ENCODE data around the gene SNX20. TPM values are rescaled to one million over a fixed set of nuclear protein-coding genes. Genes with fewer than 3 reads are reported as not detected.

The SNX20 gene
- total RNA-seq, 1 donor, result 48.5 TPM

DNA sequence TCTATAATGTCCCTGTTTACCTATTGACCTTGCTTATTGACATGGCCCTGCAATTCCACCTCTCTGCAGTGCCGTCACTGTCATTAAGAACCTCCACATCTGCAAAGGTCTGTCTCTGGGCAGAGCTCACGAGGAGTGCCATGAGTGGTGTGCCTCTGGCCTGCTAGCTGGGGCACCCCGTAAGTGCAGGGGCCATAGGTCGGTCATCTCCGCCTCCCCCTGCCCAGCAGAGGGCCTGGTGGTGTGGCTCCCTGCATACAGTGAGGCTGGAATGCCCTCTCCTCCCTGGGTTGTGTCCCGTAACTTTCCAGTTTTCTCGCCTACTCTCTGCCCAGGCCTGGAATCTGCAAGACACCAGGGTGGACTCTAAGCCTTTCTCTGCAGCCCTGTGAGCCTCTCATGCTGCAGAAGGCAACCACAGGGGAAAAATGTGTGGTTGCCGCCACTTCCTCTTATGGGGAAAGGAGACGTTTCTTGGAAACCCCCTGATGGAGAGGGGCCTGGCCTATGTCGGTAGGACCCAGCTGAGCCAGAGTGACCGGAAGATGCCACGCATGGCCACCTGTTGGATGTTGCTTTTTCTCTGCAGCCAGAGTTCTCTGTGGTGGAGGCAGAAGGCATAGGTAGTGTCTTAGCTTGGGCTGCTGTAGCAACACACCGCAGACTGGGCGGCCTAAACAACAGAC is 2.7 kb upstream of the SNX20 start:
- peak in 2 of 3 donors; percentile 88 to 93 for DNase-seq (ENCODE audit: low read depth in 2 of 3, low spot score in 2 of 3)

DNA sequence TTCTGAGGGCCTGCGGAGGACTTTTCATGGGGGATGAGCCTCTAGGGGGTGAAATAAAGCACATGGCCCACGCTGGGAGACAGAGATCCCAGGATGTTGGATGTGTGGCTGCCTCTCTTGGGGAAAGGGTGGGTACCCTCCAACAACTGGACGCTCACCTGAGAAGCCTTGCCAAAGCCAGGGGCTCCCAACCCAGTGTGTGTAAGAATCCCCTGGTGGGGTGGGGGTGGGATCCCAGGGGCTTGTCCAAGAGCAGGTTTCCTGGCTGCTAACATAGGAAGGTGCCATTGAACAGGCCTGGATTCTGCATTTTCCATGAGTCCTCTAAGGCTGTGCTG is 587 bp downstream of the SNX20 start:
- no peak for DNase-seq (ENCODE audit: low read depth in 2 of 3, low spot score in 2 of 3)

DNA sequence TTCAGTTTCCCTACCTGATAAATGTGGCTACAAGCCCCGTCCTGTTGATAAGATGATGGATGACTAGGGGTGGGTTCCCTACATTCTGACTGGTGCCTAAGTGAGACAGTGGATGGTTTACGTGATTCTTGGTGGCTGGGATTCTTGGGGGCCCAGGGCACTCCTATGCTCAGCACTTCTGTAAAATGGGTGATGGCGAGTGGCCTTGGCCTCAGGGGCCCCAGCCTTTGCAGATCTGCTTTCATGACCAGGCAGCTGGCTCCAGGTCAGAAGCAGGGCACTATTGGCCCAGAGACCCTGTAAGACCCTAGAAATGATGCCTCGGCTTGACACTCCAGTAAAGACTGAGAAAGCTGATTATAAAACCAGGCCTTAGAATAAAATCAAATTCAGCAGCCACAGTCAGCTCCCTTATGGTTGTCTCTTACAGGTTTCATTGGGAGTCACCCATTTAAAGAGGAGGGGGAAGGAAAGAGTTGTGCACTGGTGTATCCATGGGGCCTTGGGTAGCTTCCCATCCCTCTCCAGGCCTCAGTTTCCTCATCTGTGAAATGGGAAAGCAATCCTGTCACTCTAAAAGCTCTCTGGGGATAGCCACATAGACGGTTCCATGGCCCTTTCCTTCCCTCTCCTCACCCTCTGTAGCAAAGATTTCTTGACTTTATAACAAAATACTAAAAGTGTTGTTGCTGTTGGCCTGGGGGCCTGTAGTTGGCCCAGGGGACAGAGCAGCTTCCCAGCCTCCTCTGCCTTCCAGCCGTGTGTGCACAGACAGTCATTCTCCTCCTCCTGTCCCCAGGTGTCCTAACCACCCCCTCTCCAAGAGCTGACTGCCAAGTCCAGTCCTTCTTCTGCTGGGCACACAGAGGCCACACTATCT is 1.2 kb downstream of the SNX20 start:
- no peak for DNase-seq (ENCODE audit: low read depth in 2 of 3, low spot score in 2 of 3)

DNA sequence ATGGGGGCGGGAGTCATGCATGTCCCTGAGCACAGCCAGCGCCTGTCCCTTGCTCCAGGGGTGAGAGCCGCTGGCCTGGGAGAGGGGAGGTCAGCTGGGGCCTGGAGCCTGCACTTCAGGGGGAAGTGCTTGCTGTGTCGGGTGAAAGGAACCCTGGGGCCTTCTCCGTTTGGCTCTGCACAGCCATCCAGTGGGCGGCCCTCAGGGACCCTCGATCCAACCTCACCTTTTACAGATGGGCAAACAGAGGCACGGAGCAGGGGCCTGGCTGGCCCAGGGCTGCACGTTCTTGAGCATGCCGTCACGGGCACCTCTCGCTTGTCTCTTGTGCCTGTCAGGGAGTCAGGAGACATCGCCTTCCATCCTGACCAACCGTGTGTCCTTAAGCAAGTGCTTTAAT is 1.8 kb downstream of the SNX20 start:
- no peak for DNase-seq (ENCODE audit: low read depth in 2 of 3, low spot score in 2 of 3)

DNA sequence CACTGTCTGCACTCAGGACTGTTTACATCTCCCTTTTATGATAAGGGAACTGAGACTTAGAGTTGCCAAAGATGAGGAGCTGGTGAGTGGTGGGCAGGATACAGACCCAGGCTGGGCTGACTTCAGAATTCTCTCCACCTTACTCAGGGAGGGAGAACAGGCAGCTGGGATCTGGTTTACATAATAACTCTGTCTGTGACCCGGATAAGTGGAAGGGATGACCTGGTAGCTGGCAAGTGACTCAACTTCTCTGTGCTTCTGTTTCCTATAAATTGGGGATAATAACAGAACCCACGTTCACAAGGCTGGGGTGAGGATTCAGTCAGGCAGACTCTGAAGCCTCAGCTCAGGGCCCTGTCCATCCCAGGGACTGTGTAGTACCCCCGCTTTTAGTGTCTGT is 2.6 kb downstream of the SNX20 start:
- DNase-seq (ENCODE audit: low read depth in 2 of 3, low spot score in 2 of 3), result no peak

DNA sequence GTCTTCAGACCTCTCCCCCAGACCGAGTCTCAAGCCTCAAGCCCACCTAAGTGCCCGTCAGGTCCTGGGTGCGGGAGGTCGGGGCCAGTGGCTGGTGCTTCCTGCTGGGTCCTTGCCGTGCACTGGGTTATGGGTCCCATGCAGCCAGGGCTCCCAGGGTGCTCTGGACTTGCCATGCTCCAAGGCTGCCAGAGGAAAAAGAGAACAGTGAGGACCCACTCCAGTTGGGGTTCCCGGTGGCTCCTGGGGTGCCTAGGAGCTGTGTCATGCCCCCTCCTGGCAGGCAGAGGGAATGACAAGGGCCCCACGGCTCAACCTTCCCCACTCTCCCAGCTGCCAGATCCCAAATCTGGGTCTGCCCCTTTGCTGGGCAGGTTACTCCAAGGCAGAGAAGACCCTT is 3.8 kb downstream of the SNX20 start:
- no peak for DNase-seq (ENCODE audit: low read depth in 2 of 3, low spot score in 2 of 3)

DNA sequence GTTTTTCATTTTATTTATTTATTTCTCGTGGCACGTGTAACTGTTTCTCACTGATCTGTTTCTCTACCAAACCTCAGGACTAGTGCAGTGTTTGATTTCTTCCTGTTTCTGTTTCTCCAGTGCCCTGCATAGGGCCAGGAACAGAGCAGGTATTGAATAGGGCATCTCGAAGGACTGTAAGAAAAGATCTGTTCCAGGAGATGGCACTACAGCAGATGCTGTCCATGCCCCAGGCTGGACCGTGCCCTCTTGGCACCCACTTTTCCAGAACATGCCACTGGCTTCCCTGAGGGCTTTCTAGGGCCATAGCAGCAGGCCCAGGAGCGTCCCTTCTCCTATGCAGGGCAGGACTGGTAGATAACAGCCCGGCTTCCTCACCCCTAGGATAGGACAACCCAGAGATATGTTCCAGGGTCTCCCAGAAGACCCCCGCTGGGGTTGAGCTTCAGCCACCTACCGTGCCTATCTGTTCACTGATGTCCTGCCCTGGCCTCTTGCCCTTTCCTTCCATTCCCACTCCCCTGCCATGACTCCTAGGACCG is 4.4 kb downstream of the SNX20 start:
- no peak for DNase-seq (ENCODE audit: low read depth in 2 of 3, low spot score in 2 of 3)

DNA sequence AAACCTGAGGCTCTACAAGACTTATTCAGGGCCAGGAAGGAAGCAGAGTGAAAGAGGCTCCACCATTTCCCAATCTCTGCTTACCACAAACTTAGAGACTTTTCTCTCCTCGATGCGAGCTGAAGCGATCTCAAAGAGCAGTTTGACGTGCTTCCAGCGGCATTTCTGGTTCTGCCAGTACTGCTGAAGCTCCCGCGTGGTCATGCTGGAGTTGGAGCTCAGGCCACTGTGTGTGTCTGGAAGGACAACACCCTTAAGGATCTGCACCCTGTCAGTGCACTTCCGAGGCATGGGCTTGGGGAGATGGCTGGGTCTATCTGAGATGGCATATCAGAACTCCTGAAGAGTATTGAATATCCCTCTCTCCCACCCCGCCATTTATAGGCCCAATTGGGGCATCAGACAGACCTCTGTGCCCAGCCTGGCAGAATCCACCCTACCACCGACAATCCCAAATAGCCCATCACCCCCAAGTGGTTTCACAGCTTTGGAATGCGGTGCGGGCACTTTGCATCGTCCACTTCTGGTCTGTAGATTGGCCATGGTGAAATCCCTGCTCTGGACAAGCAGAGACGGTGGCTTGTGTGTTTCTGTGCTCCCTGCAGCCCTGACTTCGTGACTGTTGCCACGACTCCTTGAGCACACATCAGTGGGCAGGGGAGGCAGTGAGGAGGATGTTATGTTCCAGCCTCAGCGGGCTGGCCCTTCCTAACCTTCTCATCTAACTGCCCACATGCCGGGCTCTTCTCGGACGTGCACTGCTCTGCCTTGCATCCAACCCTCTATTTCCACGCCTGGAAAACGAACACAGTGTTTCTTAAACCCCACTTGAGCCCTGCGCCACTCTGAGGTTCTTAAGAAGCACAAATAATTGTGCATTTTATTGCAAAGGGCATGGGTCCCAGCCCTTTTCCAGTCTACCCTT is 5.2 kb downstream of the SNX20 start:
- DNase-seq (ENCODE audit: low read depth in 2 of 3, low spot score in 2 of 3), result no peak

DNA sequence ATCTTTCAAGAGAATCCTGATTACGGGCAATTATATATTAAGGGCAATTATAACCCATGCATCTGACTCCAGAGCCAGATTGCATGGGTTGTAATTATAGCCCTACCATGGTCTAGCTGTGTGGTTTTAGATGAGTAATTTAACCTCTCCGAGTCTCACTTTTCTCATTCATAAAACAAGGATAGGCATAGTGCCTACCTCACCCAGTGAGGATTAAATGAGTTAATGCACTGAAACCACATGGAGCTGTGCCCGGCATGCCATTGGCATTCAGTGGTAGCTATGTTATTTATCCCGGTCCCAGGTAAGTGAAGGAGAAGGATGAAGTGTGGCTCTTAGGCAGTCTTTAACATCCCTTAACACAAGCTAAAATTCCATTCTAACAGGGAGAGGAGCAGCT is 6.3 kb downstream of the SNX20 start:
- DNase-seq (ENCODE audit: low read depth in 2 of 3, low spot score in 2 of 3), result no peak

DNA sequence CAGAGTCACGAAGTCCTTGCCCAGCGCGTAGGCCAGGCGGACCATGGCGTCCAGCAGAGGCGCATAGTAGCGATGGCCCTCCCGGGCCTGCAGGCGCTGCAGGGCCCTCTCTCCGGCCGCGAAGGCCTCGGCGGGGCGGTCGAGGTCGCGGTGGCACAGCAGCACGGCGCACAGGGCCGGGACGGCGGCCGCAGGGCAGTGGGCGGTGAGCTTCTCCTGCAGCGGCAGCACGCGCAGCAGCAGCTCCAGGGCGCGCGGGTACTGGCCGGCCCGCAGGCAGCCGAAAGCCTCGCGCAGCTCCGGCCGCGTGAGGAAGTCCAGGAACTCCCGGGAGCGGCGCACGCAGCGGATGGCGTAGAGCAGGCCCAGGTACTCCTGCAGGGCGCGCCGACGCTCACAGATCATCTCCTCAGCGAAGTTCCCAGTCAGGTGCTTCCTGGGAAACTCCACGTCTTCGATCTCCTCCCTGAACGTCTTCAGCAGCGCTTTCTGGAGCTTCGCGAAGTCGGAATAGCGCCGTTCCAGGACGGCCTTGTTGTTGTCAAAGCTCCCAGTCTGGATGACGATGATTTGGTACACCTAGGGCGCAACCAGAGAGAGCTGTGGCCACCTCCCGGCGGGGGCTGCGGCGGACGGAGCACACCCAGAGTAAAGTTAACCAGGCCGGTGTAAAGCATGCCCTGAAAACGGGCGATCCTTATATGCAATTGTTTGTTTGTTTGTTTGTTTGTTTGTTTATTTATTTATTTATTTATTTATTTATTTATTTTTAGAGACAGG is 7.4 kb downstream of the SNX20 start:
- no peak for DNase-seq (ENCODE audit: low read depth in 2 of 3, low spot score in 2 of 3)

DNA sequence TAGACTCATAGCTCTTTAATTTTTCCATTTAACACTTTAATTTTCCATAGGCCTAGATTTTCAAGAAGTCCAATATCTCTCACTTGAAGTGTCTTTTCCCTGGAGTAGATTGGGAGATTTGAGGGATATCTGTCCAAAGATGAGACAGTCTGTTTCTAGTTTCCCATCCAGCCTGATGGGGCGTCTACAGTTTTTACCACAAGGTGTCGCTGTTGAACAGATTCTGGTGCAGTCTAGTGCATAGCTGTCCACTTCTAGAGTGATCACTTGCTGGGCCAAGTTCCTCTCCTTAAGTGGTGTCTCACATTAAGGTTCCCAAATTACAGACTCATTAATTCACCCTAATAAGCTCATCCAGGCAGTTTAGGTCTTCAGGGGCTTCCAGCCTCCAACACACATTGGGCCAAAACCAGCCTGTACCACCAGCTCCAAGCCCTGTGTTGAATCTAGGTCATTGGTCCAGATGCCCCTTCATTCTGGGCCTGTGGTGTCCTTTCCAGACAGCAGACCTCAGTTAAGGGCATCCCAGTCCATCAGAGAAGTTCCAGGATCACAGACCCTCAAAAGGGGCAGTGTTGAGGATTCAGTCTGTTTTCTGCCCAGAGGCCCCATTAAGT is 9.4 kb downstream of the SNX20 start:
- peak in 1 of 3 donors; percentile 72 for DNase-seq (ENCODE audit: low read depth in 2 of 3, low spot score in 2 of 3)

DNA sequence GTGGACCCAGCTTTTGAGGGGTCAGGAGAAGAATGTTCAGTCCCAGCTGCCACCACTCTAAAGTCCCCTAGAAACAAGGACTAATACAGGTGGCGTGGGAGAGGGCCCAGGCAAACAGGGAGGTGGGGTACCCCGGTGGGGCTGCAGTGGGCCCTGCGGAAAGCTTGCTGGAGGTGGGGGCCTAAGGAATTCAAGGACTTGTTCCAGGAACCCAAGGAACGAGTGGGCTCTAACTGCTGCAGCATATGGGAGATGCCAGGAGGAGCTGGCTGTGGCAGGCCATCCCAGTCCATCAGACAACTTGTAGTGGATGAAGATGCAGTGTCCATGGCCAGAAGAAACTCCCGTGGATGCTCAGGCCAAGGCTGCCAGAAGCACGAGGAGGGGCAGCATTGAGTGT is 10.6 kb downstream of the SNX20 start:
- no peak for DNase-seq (ENCODE audit: low read depth in 2 of 3, low spot score in 2 of 3)

DNA sequence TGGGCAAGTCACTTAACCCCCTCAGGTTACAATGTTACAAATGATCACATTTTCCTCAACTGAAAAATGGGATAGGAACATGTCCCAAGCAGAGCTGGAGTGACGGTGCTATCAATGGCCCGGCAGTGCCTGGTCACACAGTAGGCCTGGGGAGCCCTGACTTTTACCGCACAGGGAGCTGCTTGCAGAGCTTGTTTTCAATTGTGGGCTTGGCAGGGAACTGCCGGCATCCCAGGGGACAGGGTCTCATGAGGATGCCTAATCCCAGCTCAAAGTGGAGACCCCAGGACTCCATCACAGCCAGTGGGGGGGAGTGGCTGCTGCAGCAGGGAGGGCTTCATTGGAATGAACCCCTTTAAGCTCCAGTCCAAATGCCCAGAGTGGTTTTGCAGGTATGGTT is 11.4 kb downstream of the SNX20 start:
- no peak for DNase-seq (ENCODE audit: low read depth in 2 of 3, low spot score in 2 of 3)

DNA sequence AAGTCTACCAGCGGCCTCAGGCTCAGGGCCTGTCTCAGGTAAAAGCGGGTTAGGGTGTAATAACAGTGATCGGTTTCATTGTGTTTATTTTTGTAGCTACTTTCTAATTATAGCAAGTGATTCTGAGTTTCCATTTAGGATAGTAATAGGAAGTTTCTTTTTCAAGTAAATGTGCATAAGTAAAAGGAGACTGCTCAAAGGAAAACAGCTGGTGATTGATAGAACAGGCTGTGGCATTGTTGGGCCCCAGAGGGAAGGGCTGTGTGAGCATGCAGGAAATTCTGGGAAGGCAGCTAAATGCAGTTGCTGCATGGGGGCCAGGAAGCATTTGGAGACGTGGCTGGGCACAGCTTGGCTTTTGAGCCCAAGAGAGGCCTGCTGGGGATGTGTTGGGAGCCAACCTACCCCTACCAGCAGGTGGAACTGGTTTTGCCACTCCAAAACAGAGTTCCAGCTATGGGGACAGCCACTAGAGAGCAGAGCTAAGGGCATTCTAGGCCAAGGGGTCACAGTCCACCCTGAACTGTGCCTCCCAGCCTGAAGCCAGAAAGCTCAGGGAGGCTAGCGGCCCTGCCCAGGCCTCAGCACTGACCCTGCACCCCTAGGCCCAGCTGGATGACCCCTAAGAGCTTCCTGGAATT is 12.6 kb downstream of the SNX20 start:
- no peak for DNase-seq (ENCODE audit: low read depth in 2 of 3, low spot score in 2 of 3)

DNA sequence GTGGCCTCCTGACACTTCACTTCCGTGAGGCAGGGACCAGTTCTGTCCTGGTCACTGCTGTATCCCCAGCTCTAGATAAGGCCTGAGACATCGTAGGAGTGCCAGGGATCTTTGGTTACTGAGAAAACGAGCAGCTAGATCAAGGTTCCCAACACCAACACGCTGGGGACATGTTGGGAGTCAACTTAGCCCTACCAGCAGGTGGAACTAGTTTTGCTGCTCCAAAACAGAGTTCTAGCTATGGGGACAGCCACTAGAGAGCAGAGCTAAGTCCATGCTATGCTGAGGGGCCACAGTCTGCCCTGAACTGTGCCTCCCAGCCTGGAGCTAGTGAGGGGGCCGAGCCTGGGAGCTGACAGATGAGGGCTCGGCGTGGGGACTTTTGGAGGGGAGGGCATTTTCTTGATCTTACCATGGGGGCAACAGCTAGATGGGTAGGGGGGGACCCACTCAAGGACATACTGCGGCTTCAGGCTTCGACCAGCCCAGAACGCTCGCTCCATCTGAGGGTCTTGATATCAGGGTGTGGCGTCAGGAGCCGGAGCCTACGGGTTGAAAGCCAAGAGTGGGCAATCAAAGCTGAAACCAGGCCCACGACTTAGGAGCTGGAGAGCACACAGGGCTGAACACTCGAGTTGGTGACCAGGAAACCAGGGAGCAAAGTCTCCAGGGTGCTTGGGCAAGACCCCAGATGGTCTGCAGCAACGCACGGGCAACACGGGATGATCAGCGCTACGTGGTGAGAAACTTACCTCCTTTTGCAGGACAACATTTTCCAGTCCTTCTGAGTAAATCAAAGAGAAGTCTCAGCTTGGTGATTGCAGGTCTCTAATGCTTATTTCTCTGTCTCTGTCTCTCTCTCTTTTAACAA is 13.4 kb downstream of the SNX20 start:
- peak in 2 of 3 donors; percentile 37 to 41 for DNase-seq (ENCODE audit: low read depth in 2 of 3, low spot score in 2 of 3)

DNA sequence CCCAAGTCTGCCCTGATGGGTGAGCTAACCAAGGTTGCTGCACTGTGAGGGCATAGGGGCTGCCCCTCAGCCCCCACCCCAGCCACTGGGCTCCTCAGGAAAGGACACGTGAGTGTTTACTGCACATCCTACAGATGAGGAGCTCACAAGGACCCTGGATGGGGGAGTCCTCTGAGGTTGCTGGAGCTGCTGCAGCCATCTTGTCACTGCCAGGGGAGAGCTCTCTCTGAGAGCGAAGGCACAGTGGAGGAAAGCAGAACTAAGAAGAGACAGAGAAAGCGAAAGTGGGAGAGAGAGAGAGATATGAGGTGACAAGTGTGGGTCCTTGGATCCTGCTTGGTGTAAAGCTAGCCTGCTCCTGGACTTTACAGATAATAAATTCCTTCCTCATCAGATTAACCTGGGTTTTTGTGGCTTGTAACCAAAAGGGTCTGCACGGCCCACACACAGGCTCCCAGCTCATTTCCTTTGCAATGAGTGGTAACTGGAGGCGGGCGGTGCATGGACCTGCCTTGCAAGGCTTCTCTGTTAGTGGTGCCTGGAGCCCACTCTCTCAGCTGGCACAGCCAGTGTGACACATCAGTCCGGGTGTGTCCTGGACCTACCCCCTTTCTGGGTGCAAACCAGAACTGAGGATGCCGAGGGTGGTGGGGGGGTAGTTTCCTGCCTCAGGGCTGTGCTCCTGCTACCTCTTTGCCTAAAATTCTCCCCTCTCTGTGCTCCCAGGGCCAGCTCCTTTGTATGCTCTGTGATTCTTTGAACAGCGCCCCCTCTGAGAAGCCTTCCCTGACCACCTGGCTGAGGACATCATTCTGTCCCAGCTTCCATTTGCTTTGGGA is 14.2 kb downstream of the SNX20 start:
- DNase-seq (ENCODE audit: low read depth in 2 of 3, low spot score in 2 of 3), result peak in 2 of 3 donors; percentile 72 to 87

DNA sequence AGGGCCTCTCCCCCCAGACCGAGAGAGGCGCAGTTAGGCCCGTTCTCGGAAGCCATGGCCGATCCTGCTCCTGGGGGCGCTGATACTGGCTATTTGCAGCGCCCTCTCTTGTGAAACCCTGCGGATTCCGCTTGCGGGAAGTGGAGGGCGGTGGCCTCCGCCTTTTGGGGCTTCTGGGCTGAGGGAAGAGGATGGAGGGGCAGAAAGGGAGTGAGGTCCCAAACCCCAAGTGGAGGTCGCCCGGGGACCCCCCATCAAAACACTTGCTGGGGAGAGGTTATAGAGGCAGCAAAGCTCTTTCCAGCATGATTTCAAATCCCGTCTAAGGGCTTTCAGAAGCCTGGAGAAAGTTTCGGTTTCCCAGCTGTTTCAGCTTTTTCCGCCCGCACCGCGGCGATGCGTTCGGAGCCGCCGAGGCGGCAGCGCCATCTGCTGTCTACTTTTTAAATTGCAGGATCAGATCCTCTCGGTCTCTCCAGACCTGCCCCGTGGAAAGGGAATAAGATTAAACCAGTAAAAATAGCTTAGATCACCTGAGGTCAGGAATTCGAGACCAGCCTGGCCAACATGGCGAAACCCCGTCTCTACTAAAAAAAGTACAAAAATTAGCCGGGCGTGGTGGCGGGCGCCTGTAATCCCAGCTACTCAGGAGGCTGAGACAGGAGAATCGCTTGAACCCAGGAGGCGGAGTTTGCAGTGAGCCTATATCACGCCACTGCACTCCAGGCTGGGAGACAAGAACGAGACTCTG is 15.8 kb downstream of the SNX20 start:
- peak; percentile 74 to 78 (median 75) for DNase-seq (ENCODE audit: low read depth in 2 of 3, low spot score in 2 of 3)

All from hematopoietic multipotent progenitor cell (in vitro differentiated cells).